ENCODE data around the gene LGI1. TPM values are rescaled to one million over a fixed set of nuclear protein-coding genes. Genes with fewer than 3 reads are reported as not detected.

Gene LGI1
- total RNA-seq, 1 experiment from 2014 or later = not detected

DNA sequence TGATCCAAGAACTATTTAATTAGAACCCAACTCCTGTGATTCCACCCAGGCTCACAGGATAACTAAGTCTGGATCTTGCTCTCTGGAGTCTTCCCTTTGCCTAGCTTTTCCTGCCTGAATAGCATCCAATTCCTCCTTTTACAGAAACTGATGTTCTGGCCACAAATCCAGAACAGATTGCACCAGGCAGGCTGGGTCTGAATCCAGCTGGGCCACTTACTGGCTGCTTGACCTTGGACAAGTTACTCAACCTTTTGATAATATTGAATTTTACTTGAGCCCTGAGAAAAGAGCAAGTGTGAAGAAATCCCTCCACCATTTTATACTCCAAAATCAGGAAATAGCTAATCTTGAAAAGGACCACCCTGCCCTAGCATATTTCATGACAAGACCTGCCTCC lies 80.5 kb downstream of the LGI1 start:
- ChIA-PET POLR2A (no interaction called here), CTCF (no interaction called here)
- Histone ChIP-seq H3K4me1 (ENCODE audit: control insufficient read depth, insufficient read depth, low read length) (no peaks in the 10 kb centered on the region), H3K27me3 (ENCODE audit: control insufficient read depth, insufficient read depth, low read length) (no peaks in the 10 kb centered on the region), H3K27ac (ENCODE audit: low read length) (no peak overlapping the region), H3K36me3 (ENCODE audit: control insufficient read depth, insufficient read depth, low read length) (no peaks in the 10 kb centered on the region), H3K9me3 (ENCODE audit: control insufficient read depth, insufficient read depth, low read depth, low read length) (no peaks in the 10 kb centered on the region), H3K4me3 (ENCODE audit: low read depth in 2 of 2, low read length in 2 of 2) (no peak overlapping the region)
- no peak for TF ChIP-seq SIN3A (IDR thresholded peaks at IDR 0.05; ENCODE audit: borderline replicate concordance, insufficient read depth, low read depth, low read length)
- TF ChIP-seq TCF7L2 (IDR thresholded peaks at IDR 0.05; ENCODE audit: low read depth, low read length) = no peak
- TF ChIP-seq, protein P1, sequence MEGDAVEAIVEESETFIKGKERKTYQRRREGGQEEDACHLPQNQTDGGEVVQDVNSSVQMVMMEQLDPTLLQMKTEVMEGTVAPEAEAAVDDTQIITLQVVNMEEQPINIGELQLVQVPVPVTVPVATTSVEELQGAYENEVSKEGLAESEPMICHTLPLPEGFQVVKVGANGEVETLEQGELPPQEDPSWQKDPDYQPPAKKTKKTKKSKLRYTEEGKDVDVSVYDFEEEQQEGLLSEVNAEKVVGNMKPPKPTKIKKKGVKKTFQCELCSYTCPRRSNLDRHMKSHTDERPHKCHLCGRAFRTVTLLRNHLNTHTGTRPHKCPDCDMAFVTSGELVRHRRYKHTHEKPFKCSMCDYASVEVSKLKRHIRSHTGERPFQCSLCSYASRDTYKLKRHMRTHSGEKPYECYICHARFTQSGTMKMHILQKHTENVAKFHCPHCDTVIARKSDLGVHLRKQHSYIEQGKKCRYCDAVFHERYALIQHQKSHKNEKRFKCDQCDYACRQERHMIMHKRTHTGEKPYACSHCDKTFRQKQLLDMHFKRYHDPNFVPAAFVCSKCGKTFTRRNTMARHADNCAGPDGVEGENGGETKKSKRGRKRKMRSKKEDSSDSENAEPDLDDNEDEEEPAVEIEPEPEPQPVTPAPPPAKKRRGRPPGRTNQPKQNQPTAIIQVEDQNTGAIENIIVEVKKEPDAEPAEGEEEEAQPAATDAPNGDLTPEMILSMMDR (IDR thresholded peaks at IDR 0.05) = no peak
- no peak for TF ChIP-seq POLR2AphosphoS5 (IDR thresholded peaks at IDR 0.05; ENCODE audit: low read depth, low read length)
- TF ChIP-seq, protein P2, sequence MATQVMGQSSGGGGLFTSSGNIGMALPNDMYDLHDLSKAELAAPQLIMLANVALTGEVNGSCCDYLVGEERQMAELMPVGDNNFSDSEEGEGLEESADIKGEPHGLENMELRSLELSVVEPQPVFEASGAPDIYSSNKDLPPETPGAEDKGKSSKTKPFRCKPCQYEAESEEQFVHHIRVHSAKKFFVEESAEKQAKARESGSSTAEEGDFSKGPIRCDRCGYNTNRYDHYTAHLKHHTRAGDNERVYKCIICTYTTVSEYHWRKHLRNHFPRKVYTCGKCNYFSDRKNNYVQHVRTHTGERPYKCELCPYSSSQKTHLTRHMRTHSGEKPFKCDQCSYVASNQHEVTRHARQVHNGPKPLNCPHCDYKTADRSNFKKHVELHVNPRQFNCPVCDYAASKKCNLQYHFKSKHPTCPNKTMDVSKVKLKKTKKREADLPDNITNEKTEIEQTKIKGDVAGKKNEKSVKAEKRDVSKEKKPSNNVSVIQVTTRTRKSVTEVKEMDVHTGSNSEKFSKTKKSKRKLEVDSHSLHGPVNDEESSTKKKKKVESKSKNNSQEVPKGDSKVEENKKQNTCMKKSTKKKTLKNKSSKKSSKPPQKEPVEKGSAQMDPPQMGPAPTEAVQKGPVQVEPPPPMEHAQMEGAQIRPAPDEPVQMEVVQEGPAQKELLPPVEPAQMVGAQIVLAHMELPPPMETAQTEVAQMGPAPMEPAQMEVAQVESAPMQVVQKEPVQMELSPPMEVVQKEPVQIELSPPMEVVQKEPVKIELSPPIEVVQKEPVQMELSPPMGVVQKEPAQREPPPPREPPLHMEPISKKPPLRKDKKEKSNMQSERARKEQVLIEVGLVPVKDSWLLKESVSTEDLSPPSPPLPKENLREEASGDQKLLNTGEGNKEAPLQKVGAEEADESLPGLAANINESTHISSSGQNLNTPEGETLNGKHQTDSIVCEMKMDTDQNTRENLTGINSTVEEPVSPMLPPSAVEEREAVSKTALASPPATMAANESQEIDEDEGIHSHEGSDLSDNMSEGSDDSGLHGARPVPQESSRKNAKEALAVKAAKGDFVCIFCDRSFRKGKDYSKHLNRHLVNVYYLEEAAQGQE (IDR thresholded peaks at IDR 0.05; ENCODE audit: insufficient read depth in 1 of 2, low read depth in 2 of 2, low read length in 1 of 2) = no peak
- in situ Hi-C loops (cut with HindIII; ENCODE audit: low pct_unique_long_range_greater_than_20kb, low sequenced_read_pairs) = no loop called here
- BruUV-seq (replicated peaks) = no TSS peak
- intact Hi-C loops (cut with micrococcal nuclease; ENCODE audit: unreplicated experiment) = no loop called here
- DNase-seq (ENCODE audit: low read depth, low spot score) (no peak), ATAC-seq (no peak)

DNA sequence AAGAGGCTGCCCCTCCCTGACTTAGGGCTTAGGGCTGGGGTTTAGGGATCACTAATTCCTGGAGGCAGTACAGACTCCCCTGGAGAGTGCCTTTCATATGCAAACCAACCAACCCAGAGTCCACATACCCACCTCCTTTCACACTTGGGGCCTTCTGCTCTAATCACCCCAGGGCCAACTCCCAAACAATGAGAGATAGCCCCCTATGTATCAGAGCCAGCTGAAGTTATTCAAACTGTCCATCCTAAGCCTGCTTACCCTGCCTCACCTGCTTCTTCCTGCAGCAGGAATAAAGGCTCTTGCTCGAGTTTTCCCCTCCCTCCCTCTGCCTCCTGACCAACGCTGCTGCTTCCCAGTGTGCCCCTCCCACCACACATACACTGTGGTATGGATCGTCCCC lies 84.2 kb downstream of the LGI1 start:
- DNase-seq (ENCODE audit: low read depth, low spot score) (no peak), ATAC-seq (no peak)
- Histone ChIP-seq H3K4me3 (ENCODE audit: low read depth in 2 of 2, low read length in 2 of 2) (no peak overlapping the region), H3K9me3 (ENCODE audit: control insufficient read depth, insufficient read depth, low read depth, low read length) (no peaks in the 10 kb centered on the region), H3K27ac (ENCODE audit: low read length) (no peak overlapping the region), H3K27me3 (ENCODE audit: control insufficient read depth, insufficient read depth, low read length) (no peaks in the 10 kb centered on the region), H3K4me1 (ENCODE audit: control insufficient read depth, insufficient read depth, low read length) (no peaks in the 10 kb centered on the region), H3K36me3 (ENCODE audit: control insufficient read depth, insufficient read depth, low read length) (no peaks in the 10 kb centered on the region)
- BruUV-seq (replicated peaks) = no TSS peak
- CTCF ChIA-PET = no interaction called here
- intact Hi-C loops (cut with micrococcal nuclease; ENCODE audit: unreplicated experiment) (no loop called here), in situ Hi-C loops (cut with HindIII; ENCODE audit: low pct_unique_long_range_greater_than_20kb, low sequenced_read_pairs) (no loop called here)
- no peak for TF ChIP-seq TCF7L2 (IDR thresholded peaks at IDR 0.05; ENCODE audit: low read depth, low read length)
- no peak for TF ChIP-seq POLR2AphosphoS5 (IDR thresholded peaks at IDR 0.05; ENCODE audit: low read depth, low read length)
- TF ChIP-seq, protein P1 (IDR thresholded peaks at IDR 0.05) = no peak
- TF ChIP-seq SIN3A (IDR thresholded peaks at IDR 0.05; ENCODE audit: borderline replicate concordance, insufficient read depth, low read depth, low read length) = no peak
- TF ChIP-seq, protein P2 (IDR thresholded peaks at IDR 0.05; ENCODE audit: insufficient read depth in 1 of 2, low read depth in 2 of 2, low read length in 1 of 2) = no peak
- POLR2A ChIA-PET = no interaction called here

All from Panc1 (cell line).